GM11168 (cell line): ENCODE data around the gene DDX39B.

Source experiments
- in situ Hi-C: fragments of 300-500 bp; cut with MboI; formaldehyde crosslinking; loops from one replicate; pipeline ENCODE4 v1.12.0; 2022; ENCODE audit warnings: low sequenced_read_pairs; ENCODE audit not compliant: unreplicated experiment

Gene DDX39B

GRCh38 chr6:31541658-31542521, at the start of gene DDX39B:
Gene DDX39B (minus strand): TSS chr6:31542003. CDS start chr6:31540532, 1,471 bp downstream.
- in situ Hi-C loops = loop anchor here (5.0 kb wide), 1 partner anchor 50 kb away; no protein-coding TSS in a partner anchor

GRCh38 chr6:31590691-31591090, 48.9 kb upstream of the DDX39B start:
- in situ Hi-C loops = loop anchor here (5.0 kb wide), 1 partner anchor 43 kb away; the partner anchor contains the start of genes ATP6V1G2 and NFKBIL1

GRCh38 chr6:31588871-31589650, 47.3 kb upstream of the DDX39B start:
- in situ Hi-C loops = no loop called here

- in situ Hi-C loops = no loop called here
These were observed 46.3 kb upstream of the DDX39B start for GRCh38 chr6:31587791-31588777.

- in situ Hi-C loops = no loop called here
These were observed 44.9 kb upstream of the DDX39B start for GRCh38 chr6:31586599-31587281.

- in situ Hi-C loops = no loop called here
These were observed 44.2 kb upstream of the DDX39B start, which contains the start of gene LST1 for GRCh38 chr6:31586008-31586407. Gene LST1 (plus strand): TSS chr6:31586277. CDS start chr6:31587300, 1,023 bp downstream.

GRCh38 chr6:31585491-31585890, 43.7 kb upstream of the DDX39B start:
- in situ Hi-C loops = no loop called here

- in situ Hi-C loops = no loop called here
These were observed 40.4 kb upstream of the DDX39B start, which contains the start of gene LTB for GRCh38 chr6:31582230-31582643. Gene LTB (minus strand): TSS chr6:31582424. CDS start chr6:31582417, 7 bp downstream.

GRCh38 chr6:31581434-31582229, 39.8 kb upstream of the DDX39B start:
- in situ Hi-C loops = no loop called here

- in situ Hi-C loops = no loop called here
These were observed 39.1 kb upstream of the DDX39B start for GRCh38 chr6:31580807-31581433.

GRCh38 chr6:31580438-31580740, 38.6 kb upstream of the DDX39B start:
- in situ Hi-C loops = no loop called here

- in situ Hi-C loops = no loop called here
These were observed 38.0 kb upstream of the DDX39B start for GRCh38 chr6:31579546-31580437.

GRCh38 chr6:31579119-31579505, 37.3 kb upstream of the DDX39B start:
- in situ Hi-C loops = no loop called here

GRCh38 chr6:31578184-31579118, 36.6 kb upstream of the DDX39B start:
- in situ Hi-C loops = no loop called here

GRCh38 chr6:31577579-31577966, 35.8 kb upstream of the DDX39B start:
- in situ Hi-C loops = no loop called here

GRCh38 chr6:31576897-31577578, 35.2 kb upstream of the DDX39B start:
- in situ Hi-C loops = no loop called here
